HG03432 (cell line): Measurements from ENCODE around the gene DCAF6.
"Not testable (repeated sequence)": the region's sequence is repeated elsewhere in the genome, so short reads cannot be mapped to it uniquely, and the experiment has no call there.

Experiments used
- ATAC-seq: cut with Tn5 transposase; IDR thresholded peaks from one replicate; pipeline ENCODE4 v1.9.1; 2021; ENCODE audit warnings: mild to moderate bottlenecking, moderate library complexity; ENCODE audit not compliant: unreplicated experiment

Gene DCAF6

DNA sequence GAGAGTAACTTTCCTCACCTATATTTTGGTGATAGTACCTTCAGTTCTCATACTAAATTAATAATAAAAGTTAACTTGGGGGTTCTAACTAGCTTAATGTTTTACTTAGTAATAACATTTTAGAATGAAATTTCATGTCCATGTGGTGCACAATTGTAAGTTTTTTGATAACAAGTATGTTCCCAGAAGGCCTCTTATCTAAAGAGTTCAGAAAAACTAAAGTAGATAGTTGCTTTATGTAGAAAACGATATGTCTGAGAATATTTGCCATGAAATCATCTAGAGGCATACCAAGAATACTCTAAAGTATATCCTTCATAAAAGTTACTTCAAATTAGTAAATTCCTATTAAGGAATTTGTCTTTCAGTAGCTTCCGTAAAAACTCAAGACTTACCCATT, 12.4 kb upstream of the DCAF6 start:
- no peak for ATAC-seq

DNA sequence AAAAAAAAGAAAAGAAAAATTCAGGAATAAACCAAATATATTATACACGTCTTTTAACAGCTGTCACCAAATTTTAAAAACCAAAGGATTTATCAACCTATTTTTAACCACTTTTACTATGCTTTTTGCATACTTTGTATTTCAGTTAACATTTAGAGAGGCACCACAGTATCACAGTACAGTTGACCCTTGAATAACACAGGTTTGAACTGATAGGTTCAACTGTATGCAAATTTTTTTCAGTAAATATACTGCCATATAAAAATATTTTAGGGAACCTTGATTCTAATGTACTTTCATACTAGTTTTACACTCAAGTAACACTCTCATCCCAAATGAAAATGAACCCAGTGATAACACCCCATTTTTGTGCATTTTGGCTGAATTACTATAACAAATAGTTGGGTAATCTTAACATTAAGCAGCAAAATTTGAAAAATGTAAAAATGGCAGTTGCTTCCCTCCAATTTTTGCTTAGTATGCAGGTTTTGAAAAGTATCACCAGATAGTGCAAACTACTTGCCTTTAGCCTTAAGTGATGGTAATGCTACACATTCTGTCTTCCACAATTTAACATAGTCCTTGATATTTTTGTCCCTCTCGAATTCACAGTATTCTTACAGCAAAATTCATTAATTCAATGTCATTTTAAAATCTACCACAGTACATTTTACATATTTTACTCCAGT, 11.8 kb upstream of the DCAF6 start:
- ATAC-seq = no peak

DNA sequence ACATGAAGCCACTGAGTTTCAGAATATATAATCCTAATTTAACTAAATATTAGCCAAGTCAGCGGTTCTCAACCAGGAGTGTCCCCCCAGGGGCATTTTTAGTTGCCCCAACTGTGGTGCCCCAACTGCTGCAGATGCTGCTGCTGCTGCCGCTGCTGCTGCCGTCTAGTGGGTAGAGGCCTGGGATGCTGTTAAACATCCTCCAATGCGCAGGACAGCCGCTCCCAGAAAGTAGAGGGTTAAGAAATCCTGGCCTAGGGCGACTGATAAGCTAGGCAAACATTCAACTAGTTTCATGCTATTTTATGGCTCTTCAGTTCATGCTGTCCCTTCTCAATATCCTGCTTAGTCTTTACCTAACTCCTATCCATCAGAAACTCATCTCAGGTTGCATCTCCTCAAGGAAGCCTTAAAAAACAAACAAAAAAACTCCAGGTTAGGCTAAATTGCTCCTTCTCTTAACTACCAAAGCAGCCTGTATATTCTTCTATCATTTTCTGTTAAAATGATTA, 9.9 kb upstream of the DCAF6 start:
- ATAC-seq = no peak

DNA sequence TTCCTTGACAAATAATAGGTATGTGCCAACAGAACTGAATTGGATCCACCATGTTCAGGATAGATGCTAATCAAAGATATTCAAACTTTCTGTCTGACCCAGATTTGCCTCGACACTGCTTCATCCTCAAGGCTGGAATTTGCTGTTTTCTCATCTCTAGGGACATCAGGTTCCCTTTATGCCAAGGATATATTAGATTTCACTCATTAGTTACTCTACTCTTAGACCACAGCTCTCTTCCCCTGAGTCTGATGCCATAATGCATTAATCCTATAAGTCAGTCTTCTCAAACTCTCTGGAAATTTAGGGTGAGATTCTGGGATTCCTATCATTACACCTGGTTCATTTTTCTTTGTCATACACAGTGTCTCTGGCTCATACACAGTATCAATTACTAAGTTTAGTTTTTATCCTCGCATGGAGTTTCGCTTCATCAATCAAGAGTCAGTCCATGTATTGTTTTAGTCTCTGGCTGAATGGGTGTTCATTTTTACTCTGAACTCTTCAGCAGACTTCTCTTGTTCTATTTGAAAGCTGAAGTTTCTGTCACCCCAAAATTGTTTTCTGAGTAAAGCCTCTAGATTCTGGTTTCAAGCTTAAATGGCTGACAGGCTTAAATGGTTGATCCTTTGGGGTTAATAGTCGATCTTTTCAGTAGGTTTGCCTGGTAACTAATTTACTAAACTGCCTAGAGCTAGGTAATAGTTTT, 9.3 kb upstream of the DCAF6 start:
- no peak for ATAC-seq

DNA sequence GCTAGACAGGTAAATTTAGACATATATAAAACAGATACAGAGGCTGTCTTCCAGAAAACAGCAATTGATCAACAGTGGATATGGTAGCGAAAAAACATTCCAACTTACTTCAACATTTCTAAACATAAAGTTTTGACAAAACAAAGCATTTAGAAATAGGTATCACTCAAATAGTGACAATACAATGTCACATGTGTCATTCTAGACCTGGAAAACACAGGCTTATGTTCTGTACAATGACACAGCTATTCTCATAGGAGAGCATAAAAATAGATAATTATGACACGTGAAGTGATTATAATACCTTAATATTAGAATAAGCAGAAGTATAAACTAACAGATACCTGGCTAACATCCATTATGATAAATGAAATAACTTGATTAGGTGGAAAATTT, 8.0 kb upstream of the DCAF6 start:
- ATAC-seq = no peak

DNA sequence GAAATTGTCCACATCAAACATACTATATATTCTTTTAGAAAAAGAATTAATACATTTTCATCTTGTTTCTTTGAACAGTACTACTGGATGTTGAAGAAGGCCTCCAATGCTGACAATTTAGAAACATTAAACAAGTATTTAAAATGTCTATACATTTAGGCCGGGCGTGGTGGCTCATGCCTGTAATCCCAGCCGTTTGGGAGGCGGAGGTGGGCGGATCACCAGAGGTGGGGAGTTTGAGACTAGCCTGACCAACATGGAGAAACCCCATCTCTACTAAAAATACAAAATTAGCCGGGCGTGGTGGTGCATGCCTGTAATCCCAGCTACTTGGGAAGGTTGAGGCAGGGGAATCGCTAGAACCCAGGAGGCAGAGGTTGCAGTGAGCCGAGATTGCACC, 7.6 kb upstream of the DCAF6 start:
- ATAC-seq = not testable (repeated sequence)

DNA sequence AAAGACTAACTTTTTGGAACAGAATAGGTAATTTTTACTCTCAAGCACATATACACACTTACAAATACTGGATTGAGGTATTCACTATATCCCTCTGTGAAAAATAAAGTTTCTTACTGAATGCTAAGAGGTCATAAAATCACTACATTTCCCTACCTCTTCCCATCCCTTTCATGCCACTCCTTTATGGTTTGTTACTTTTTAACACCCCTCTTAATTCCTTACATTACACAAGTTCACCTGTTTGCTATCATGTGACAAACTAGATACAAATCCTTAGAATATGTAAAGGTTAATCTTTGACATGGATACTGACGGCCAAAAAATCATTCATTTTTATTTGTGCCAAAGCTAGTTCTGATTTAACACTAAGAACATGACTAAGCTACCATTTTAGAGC, 6.8 kb upstream of the DCAF6 start:
- no peak for ATAC-seq

DNA sequence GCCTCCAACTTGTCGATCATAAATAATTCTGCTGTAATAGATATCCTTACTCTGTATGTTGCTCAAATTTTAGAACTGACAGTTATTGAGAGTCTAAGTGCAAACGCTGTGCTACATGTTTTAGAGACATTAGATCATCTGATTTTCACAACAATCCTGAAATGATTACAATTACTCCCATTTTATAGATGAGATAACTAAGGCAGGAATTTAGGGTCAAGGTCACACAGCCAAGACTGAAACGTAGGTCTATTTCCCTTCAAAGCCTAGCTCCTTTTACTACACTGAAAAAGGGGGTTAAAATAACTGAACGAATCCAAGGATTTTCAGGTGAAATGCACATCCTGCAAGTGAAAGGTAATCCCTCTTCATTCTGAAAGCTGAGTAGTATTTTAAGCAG, 2.7 kb upstream of the DCAF6 start:
- no peak for ATAC-seq

DNA sequence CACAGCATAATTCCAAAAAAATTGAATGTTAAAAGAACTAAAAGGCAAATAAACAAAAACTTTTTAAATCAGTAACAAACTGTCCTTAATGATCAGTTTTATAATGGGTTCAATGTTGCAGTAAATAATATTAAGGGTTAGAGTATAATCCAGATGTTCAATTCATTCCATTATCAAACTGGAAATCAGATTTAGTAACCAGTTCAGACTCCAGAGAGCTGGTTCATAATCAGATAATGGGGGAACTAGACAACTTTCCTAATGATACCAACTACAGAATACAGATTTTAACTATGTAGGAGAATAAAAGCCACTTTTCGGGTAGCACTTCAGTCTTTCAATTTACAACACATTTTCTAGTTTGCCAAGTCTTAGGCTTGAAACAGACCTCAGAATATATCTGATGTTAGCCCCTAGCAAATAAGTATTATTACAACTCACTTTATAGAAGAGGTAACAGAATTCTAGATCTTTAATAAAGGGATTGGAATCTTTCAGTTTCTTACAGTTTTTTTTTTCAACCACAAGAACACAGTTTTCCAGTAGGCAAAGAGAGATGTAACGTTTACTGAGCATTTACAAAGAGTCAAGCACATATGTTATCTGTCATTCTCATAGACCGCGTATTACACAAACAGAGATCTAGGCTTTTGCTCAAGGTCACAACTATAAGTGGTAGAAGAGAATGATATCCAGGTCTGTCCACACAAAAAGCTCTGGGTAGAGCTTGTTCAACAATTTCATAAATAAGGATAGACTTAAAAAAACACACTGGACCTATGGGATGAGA, 1.9 kb upstream of the DCAF6 start:
- no peak for ATAC-seq

DNA sequence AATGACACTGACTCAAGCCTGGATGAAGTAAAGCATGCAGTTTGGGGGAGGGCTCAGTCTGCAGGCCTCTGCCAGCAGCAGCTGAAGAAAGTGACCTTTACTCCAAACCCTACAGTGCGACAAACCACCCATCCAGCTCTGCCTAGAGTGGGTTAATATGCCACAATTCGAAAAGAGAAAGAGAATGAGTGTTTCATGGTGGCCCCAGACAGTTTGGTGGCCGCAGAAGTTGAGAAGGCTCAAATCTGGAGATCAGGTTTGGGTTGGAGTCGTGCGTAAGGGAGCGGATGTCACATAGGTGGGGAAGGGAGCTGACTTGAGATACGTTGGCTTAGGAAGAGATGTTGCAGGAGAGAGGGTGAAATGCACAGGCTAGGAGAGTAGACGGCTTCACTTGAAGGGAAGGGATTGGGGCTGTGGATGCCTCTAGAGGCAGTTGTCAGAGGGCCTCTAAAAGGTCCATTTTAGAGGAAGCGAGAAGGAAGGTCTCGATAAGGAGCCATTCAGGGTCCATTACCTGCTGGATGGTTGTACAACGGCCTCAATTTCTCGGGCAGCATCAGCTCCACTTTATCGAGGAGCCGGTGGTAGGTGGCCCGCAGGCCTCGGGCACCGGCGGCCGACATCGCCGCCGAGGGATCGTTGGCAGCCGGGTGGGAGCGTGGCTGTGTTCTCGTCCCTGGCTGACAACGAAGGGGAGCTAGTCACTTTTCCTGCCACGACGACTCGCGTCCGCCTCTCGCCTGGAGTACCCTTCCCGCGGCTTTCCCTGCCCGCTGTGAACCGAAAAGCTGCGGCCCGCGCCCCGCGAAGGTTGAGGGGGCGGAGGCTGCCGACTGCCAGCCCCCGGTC, 1.0 kb upstream of the DCAF6 start:
- peak; percentile 8 for ATAC-seq

DNA sequence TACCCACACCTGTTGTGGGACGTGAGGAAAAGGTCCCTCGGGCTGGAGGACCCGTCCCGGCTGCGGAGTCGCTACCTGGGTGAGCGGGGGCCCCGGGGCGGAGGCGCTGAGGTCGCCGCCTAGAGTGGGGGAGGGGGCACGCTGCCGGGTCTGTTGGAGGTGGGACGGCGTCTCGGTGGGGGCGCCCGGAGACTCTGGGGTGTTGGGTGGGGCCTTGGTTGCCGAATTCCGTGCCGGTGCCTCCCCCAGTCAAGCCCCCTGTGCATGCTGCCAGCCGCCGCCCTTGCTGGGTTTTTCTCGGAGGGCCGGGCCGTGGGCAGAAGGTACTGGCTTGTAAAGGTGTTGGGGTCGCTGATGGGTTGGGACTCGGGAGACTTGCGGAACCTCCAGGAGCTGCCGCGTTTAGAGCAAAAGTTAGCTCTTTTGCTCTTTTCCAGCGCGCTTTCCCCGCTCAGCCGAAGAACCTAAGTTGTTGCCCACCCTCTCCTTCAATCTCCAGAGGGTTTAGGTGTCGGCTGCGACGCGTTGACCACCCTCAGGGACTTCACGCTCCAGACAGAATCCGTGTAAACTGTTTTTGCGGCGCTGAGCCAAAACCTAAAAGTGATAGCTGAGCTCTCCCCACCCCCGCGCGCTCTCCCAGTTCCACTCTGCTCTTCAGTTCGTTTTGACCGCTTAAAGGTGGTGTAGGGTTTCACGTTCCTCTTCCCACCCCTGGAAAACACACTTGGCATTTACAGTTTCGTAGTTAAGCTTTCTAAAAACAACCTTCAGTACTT, 636 bp downstream of the DCAF6 start, which contains the start of gene MPC2:
Gene MPC2, minus strand, starts transcription at position 143 of the 779 bp plus-strand sequence. CDS start 1,231 bp downstream, outside the sequence.
- ATAC-seq = peak; percentile 16

DNA sequence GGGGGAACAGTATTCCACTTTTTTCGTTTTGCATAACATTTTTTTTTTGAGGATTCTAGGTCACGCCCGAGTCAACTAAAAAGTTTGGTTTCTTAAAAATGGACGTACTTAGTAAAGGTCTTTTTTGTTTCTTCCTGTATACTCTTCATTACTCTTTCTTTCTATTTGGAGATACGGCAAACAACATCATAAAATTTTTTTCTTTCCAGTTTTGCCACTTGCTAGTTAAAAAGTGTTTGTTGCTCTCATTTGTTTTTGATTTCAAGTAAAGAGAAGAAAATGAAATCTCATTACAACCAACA, 1.2 kb downstream of the DCAF6 start:
- ATAC-seq = no peak

DNA sequence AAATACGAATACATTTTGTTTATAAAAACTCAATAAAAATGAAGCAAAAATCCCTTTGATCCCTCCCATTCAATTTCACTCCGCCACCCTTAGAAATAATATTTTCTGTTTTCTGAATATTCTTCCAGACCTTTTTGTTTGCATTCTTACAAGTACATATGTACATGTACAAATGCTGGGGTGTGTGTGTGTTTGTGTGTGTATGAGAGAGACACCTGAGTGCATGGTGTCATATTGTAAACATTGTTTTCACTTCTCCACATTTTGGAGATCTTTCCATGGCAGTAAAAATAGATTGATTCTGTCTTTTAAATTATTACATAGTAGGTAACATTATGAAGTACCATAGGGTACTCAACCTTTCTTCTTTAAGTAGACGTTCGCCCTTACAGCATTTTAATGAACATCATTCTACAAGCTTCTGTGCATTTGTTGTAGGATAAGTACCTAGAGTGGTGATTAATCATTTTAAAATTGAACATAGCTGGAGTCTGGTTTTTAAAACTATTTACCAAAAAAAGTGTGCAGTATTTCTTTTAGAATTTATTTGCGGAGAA, 1.7 kb downstream of the DCAF6 start:
- ATAC-seq = no peak

DNA sequence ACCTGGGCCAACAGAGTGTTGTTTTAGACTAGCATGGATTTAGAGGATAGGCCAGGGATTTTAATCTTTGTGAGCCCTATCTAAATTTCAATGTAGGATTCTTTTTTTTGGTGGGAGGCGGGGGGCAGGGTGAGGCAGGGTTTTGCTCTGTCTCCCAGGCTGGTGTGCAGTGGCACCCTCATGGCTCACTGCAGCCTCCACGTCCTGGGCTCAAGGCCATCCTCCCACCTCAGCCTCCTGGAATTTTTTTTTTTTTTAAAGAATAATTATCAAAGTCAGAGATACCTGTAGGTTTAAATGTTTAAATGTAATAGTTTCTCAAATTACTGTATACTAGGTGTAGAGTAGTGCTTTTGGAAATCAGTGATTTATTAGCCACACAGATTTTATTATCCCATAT, 3.8 kb downstream of the DCAF6 start:
- no peak for ATAC-seq

DNA sequence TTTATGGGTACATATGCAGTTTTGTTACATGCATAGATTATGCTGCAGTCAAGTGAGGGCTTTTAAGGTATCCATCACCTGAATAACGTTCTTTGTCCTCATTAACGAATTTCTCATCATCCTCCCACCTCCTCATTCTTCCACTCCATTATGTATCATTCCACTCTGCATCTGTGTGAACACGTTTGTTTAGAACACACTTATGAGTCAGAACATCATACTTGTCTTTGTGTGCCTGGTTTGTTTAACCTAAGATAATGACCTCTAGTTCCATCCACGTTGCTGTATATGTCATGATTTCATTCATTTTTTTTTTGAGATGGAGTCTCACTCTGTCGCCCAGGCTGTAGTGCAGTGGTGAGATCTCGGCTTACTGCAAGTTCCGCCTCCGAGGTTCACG, 7.1 kb downstream of the DCAF6 start:
- ATAC-seq = no peak

DNA sequence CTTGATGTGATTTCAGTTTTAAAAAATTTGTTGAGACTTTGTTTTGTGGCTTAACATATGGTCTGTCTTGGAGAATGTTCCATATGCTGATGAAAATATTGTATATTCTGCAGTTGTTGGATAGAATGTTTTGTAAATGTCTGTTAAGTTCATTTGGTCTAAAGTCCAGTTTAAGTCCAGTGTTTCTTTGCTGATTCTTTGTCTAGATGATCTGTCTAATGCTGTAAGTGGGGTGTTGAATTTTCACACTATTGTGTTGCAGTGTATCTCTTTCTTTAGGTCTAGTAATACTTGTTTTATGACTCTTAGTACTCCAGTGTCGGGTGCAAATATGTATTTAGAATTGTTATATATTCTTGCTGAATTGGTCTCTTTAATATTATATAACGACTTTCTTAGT, 11.2 kb downstream of the DCAF6 start:
- no peak for ATAC-seq

DNA sequence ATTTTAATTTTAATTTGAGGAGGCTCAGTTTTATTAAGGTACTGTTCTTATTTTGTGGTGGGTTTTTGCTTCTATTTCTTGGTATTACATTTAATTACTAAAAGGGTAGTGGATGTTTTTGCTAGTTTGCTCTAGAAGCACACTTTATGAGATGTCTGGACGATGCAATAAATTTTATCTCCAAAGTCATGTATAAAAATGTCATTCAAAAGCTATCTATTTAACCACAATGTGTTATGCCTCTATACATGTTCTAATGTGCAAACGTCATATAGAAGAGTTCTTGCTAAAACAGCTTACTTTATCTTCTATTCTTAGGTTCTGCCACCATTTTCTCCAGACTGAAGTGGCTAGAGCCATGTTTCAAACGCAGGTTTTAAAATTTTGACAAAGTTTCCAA, 13.3 kb downstream of the DCAF6 start:
- no peak for ATAC-seq

DNA sequence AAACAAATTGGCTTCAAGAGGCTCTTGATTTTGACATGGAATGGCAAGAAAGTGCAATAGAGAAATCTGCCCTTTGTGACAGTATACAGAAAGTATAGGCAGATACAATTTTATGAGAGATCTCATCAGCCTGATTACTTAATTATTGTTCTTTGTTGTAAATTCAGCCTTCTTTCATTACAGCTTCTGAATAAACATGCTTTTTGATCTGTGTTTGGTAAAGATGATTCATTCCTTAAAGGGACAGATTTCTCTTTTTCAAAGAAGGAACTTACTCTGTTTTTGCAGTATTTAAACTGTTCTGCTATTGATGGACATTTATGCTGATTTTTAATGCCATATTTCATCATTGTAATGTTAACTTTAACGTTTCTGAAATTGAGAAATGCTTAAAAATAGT, 14.1 kb downstream of the DCAF6 start:
- ATAC-seq = no peak

DNA sequence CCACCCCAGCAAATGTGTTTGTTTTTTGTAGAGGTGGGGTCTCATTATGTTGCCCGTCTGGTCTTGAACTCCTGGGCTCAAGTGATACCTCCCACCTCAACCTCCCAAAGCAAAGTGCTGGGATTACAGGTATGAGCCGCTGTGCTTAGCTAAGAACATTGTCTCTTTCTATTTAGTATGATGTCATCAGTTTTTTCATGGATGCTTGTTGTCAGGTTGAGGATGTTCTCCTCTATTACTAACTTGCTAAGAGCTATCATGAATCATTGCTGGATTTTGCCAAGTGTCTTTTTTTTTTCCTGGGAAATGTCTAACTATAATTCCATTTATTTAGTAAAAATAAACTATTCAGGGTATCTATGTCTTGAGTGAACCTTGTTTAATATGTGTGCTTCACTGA, 19.4 kb downstream of the DCAF6 start:
- no peak for ATAC-seq

DNA sequence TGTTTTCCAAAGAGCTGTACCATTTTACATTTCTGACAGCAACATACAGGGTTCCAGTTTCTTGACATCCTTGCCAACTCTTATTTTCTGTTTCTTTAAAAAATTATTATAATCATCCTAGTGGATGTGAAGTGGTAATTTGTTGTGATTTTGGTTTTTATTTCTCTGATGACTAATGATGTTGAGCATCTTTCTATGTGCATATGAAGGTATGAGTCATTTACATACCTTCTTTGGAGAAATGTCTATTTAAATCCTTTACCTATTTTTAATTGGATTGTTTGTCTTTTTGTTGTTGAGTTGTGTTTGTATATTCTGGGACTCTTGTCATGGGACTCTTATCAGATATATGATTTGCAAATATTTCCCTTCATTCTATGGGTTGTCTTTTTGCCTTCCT, 21.2 kb downstream of the DCAF6 start:
- ATAC-seq = no peak
